H9 (cell line): ENCODE data around the gene CELF4. TPM values are rescaled to one million over a fixed set of nuclear protein-coding genes. Genes with fewer than 3 reads are reported as not detected.

Experiments used
- DNase-seq: peaks from one replicate; pipeline ENCODE4 v3.0.0-alpha.2; 2017
- H2AFZ ChIP-seq: one replicate; pipeline ENCODE4 v1.6.1; 2013; ENCODE audit warnings: mild to moderate bottlenecking, low read length, control low read depth, moderate library complexity
- H2AK5ac ChIP-seq: 2 replicates; pipeline ENCODE4 v1.6.1; 2013; ENCODE audit warnings: low read length, control low read depth, mixed read lengths; ENCODE audit not compliant: insufficient read length
- H2BK120ac ChIP-seq: one replicate; pipeline ENCODE4 v1.6.1; 2013; ENCODE audit warnings: low read depth, mild to moderate bottlenecking, low read length, control low read depth, inconsistent platforms; ENCODE audit not compliant: poor library complexity, severe bottlenecking
- H2BK12ac ChIP-seq: 2 replicates; pipeline ENCODE4 v1.6.1; 2013; ENCODE audit warnings: low read length, control low read depth, mixed read lengths, low read depth; ENCODE audit not compliant: insufficient read length
- H2BK15ac ChIP-seq: 2 replicates; pipeline ENCODE4 v1.6.1; 2013; ENCODE audit warnings: low read depth, low read length, control low read depth
- H2BK20ac ChIP-seq: one replicate; pipeline ENCODE4 v1.6.1; 2013; ENCODE audit warnings: low read depth, mild to moderate bottlenecking, low read length, control low read depth, inconsistent platforms; ENCODE audit not compliant: poor library complexity, severe bottlenecking
- H2BK5ac ChIP-seq: 2 replicates; pipeline ENCODE4 v1.6.1; 2013; ENCODE audit warnings: low read length, control low read depth, mixed read lengths; ENCODE audit not compliant: insufficient read length
- H3K14ac ChIP-seq: 2 replicates; pipeline ENCODE4 v1.6.1; 2013; ENCODE audit warnings: low read length, control low read depth; ENCODE audit not compliant: insufficient read depth
- H3K18ac ChIP-seq: 2 replicates; pipeline ENCODE4 v1.6.1; 2013; ENCODE audit warnings: low read depth, mild to moderate bottlenecking, mixed read lengths, low read length, control low read depth; ENCODE audit not compliant: insufficient read length
- H3K23ac ChIP-seq: 2 replicates; pipeline ENCODE4 v1.6.1; 2013; ENCODE audit warnings: low read length, control low read depth, mixed read lengths, low read depth; ENCODE audit not compliant: insufficient read length
- H3K23me2 ChIP-seq: 2 replicates; pipeline ENCODE4 v1.6.1; 2013; ENCODE audit warnings: low read depth, mild to moderate bottlenecking, mixed read lengths, low read length, control low read depth; ENCODE audit not compliant: insufficient read length, poor library complexity, severe bottlenecking
- H3K27ac ChIP-seq: 2 replicates; pipeline ENCODE4 v1.5.1; 2013; ENCODE audit warnings: low read length, control low read depth, mixed read lengths, low read depth; ENCODE audit not compliant: insufficient read length
- H3K27me3 ChIP-seq: 2 replicates; pipeline ENCODE4 v1.6.1; 2013; ENCODE audit warnings: low read length, control low read depth, inconsistent platforms; ENCODE audit not compliant: insufficient read depth
- H3K4ac ChIP-seq: 2 replicates; pipeline ENCODE4 v1.6.1; 2013; ENCODE audit warnings: low read depth, mild to moderate bottlenecking, control low read depth, inconsistent platforms, low read length, moderate library complexity
- H3K4me1 ChIP-seq: 2 replicates; pipeline ENCODE4 v1.6.1; 2013; ENCODE audit warnings: low read length, control low read depth, inconsistent platforms; ENCODE audit not compliant: insufficient read depth
- H3K4me2 ChIP-seq: 2 replicates; pipeline ENCODE4 v1.6.1; 2013; ENCODE audit warnings: low read length, control low read depth, mixed read lengths; ENCODE audit not compliant: insufficient read length, insufficient read depth
- H3K56ac ChIP-seq: 2 replicates; pipeline ENCODE4 v1.6.1; 2013; ENCODE audit warnings: low read depth, mild to moderate bottlenecking, mixed read lengths, low read length, control low read depth; ENCODE audit not compliant: insufficient read length
- H3K79me1 ChIP-seq: 2 replicates; pipeline ENCODE4 v1.6.1; 2013; ENCODE audit warnings: low read depth, mild to moderate bottlenecking, moderate library complexity, low read length, control low read depth, inconsistent platforms; ENCODE audit not compliant: insufficient read depth, poor library complexity, severe bottlenecking
- H3K79me2 ChIP-seq: 2 replicates; pipeline ENCODE4 v1.6.1; 2013; ENCODE audit warnings: low read length, control low read depth, inconsistent platforms; ENCODE audit not compliant: insufficient read depth
- H3K9ac ChIP-seq: 2 replicates; pipeline ENCODE4 v1.6.1; 2013; ENCODE audit warnings: low read length, control low read depth, mixed read lengths; ENCODE audit not compliant: insufficient read length; ENCODE audit errors: extremely low read depth
- H3K9me3 ChIP-seq: one replicate; pipeline ENCODE4 v1.6.1; 2013; ENCODE audit warnings: low read depth, low read length, inconsistent platforms; ENCODE audit not compliant: control insufficient read depth
- H3T11ph ChIP-seq: one replicate; pipeline ENCODE4 v1.6.1; 2013; ENCODE audit warnings: mild to moderate bottlenecking, low read length, control low read depth, inconsistent platforms
- H4K20me1 ChIP-seq: one replicate; pipeline ENCODE4 v1.6.1; 2013; ENCODE audit not compliant: control insufficient read depth, insufficient read length, insufficient read depth
- H4K5ac ChIP-seq: 2 replicates; pipeline ENCODE4 v1.6.1; 2013; ENCODE audit warnings: low read depth, mild to moderate bottlenecking, mixed read lengths, low read length, control low read depth; ENCODE audit not compliant: insufficient read length
- H4K8ac ChIP-seq: replicated peaks from 2 replicates; pipeline ENCODE4 v1.6.1; 2013; ENCODE audit warnings: low read length, control low read depth, mixed read lengths, low read depth; ENCODE audit not compliant: insufficient read length
- H4K91ac ChIP-seq: 2 replicates; pipeline ENCODE4 v1.6.1; 2013; ENCODE audit warnings: low read depth, mild to moderate bottlenecking, moderate library complexity, mixed read lengths, low read length, control low read depth; ENCODE audit not compliant: insufficient read length
- H3K27ac Mint-ChIP-seq, 3 experiments: 2 replicates in 2 of 3; 3 replicates in 1 of 3; pipeline ENCODE4 v1.8.0; 2020 to 2021; ENCODE audit warnings: mixed read lengths in 3 of 3, mild to moderate bottlenecking in 1 of 3, moderate library complexity in 1 of 3
- H3K27me3 Mint-ChIP-seq: 2 replicates; pipeline ENCODE4 v1.8.0; 2021; ENCODE audit warnings: low read depth, mild to moderate bottlenecking, moderate library complexity, mixed read lengths
- H3K36me3 Mint-ChIP-seq, 3 experiments: 2 replicates in 2 of 3; 3 replicates in 1 of 3; pipeline ENCODE4 v1.8.0; 2020 to 2021; ENCODE audit warnings: low read depth in 3 of 3, mixed read lengths in 3 of 3; ENCODE audit not compliant: insufficient read depth in 1 of 3
- H3K4me1 Mint-ChIP-seq, 2 experiments: 2 replicates each; pipeline ENCODE4 v1.8.0; 2020; ENCODE audit warnings: mixed read lengths in 2 of 2
- H3K4me3 Mint-ChIP-seq, 2 experiments: 2 replicates in 1 of 2; 3 replicates in 1 of 2; pipeline ENCODE4 v1.8.0; 2020 to 2021; ENCODE audit warnings: mild to moderate bottlenecking in 2 of 2, mixed read lengths in 2 of 2, moderate library complexity in 1 of 2
- H3K9me3 Mint-ChIP-seq, 2 experiments: 2 replicates in 1 of 2; 3 replicates in 1 of 2; pipeline ENCODE4 v1.8.0; 2020; ENCODE audit warnings: mild to moderate bottlenecking in 2 of 2, mixed read lengths in 2 of 2, moderate library complexity in 1 of 2
- CTCF ChIP-seq: fragments of 200-600 bp; sonication (generic); conservative IDR thresholded peaks from 3 replicates; pipeline ENCODE4 v1.8.0; 2021; ENCODE audit warnings: antibody characterized with exemption, mild to moderate bottlenecking
- WGBS: extraction: QIAGEN DNeasy Blood & Tissue Kit; methylation state at CpG from one replicate; pipeline ENCODE4 v1.1.7; 2013; ENCODE audit warnings: missing lambda C conversion rate, low lambda C conversion rate, mixed read lengths; ENCODE audit not compliant: insufficient read length; ENCODE audit errors: extremely low coverage; 5-methylcytosine and 5-hydroxymethylcytosine counted together
- total RNA-seq: library from RNA; stranded (reverse); gene quantifications from 2 replicates; pipeline ENCODE4 v1.2.1, GENCODE V29; 2021

Gene CELF4
- total RNA-seq, 1 experiment from 2014 or later: 1.1 TPM

GRCh38 chr18:37287601-37288000, 278.0 kb downstream of the CELF4 start:
- Histone ChIP-seq H3K23ac (no peak overlapping the region), H2AFZ (no peak overlapping the region), H3K23me2 (no peaks in the 10 kb centered on the region), H3K79me2 (no peaks in the 10 kb centered on the region), H3K4me2 (no peak overlapping the region), H2BK120ac (no peak overlapping the region), H3K27me3 (no peaks in the 10 kb centered on the region), H4K8ac (no peak overlapping the region), H3K9me3 (no peaks in the 10 kb centered on the region), H2AK5ac (no peak overlapping the region), H4K5ac (no peak overlapping the region), H4K91ac (no peak overlapping the region), H3T11ph (no peak overlapping the region), H3K79me1 (no peaks in the 10 kb centered on the region), H2BK5ac (no peak overlapping the region), H3K56ac (no peak overlapping the region), H3K4me1 (no peaks in the 10 kb centered on the region), H4K20me1 (no peaks in the 10 kb centered on the region), H2BK20ac (no peak overlapping the region), H3K14ac (no peak overlapping the region), H2BK12ac (no peak overlapping the region), H3K27ac (no peak overlapping the region), H3K4ac (no peak overlapping the region), H3K18ac (no peak overlapping the region), H3K9ac (no peak overlapping the region), H2BK15ac (no peak overlapping the region)
- TF ChIP-seq CTCF: no peak
- no peaks in the 10 kb centered on the region; a peak in 1 of 5 replicates for H3K9me3 Mint-ChIP-seq
- H3K4me3 Mint-ChIP-seq: no peak overlapping the region
- WGBS: no CpG with 5 or more reads among the region's 1 CpG
- H3K27ac Mint-ChIP-seq: no peak overlapping the region
- H3K4me1 Mint-ChIP-seq: peaks cover 3 to 10% of the 10 kb centered on the region in 2 experiments
- peaks cover 9% of the 10 kb centered on the region for H3K27me3 Mint-ChIP-seq
- no peaks in the 10 kb centered on the region; a peak in 1 of 7 replicates for H3K36me3 Mint-ChIP-seq
- DNase-seq: no peak
